Measurements from ENCODE around the gene RAB25.

DNA sequence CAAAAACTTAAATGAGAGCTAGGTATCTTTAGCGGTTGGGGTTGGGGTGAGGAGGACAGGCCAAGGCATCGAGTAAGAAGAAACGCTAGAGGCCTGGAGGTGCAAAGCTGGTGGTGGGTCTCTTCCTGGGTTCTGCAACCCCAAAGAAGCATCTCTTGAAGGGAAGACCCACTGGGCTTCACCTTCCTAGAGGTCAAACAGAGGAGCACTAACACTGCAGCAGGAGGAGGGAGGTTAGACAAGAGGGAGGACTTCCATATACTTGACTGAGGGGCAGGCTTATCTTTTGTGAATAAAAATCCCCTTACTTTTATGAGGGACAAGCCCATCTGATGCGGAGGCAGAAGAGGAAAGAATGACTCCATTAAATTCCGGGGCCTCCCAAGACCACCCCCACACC lies 18.8 kb downstream of the RAB25 start:
- TF ChIP-seq, protein P1, sequence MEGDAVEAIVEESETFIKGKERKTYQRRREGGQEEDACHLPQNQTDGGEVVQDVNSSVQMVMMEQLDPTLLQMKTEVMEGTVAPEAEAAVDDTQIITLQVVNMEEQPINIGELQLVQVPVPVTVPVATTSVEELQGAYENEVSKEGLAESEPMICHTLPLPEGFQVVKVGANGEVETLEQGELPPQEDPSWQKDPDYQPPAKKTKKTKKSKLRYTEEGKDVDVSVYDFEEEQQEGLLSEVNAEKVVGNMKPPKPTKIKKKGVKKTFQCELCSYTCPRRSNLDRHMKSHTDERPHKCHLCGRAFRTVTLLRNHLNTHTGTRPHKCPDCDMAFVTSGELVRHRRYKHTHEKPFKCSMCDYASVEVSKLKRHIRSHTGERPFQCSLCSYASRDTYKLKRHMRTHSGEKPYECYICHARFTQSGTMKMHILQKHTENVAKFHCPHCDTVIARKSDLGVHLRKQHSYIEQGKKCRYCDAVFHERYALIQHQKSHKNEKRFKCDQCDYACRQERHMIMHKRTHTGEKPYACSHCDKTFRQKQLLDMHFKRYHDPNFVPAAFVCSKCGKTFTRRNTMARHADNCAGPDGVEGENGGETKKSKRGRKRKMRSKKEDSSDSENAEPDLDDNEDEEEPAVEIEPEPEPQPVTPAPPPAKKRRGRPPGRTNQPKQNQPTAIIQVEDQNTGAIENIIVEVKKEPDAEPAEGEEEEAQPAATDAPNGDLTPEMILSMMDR (conservative IDR thresholded peaks at IDR 0.05; ENCODE audit: low read depth, low read length), result no peak
- TF ChIP-seq EZH2 (IDR thresholded peaks at IDR 0.05; ENCODE audit: low read length, unreplicated experiment), result no peak

Measured in PC-3 (cell line).